ENCODE measurements around the gene PEAK1. TPM values are rescaled to one million over a fixed set of nuclear protein-coding genes. Genes with fewer than 3 reads are reported as not detected.
A peak's percentile ranks its signal among the peaks of the same experiment; 100 is the strongest.

PEAK1 gene
- total and polyA plus RNA-seq, 9 of the 15 experiments (the other 6 are each of a cell fraction or from before 2014, with no cell fraction given): 0.99 to 22.4 (median 10.8) TPM

- Histone ChIP-seq H3K4me2 (ENCODE audit: insufficient read depth, low read length) (no peak overlapping the region), H4K20me1 (replicated peaks; ENCODE audit: control insufficient read depth, insufficient read depth, low read length) (no peaks in the 10 kb centered on the region), H3K27me3 (ENCODE audit: control insufficient read depth in 2 of 2, insufficient read depth in 2 of 2, low read length in 2 of 2) (peaks cover 3 to 26% of the 10 kb centered on the region in 2 experiments; a peak in 3 of 5 replicates), H3K9me1 (ENCODE audit: control insufficient read depth, insufficient read depth, low read length) (no peaks in the 10 kb centered on the region), H3K36me3 (ENCODE audit: control insufficient read depth, insufficient read depth, low read length) (no peaks in the 10 kb centered on the region), H2AFZ (ENCODE audit: low read depth, low read length) (no peak overlapping the region), H3K9me3 (replicated peaks; ENCODE audit: control insufficient read depth, insufficient read depth, low read depth, low read length) (no peaks in the 10 kb centered on the region), H3K9ac (ENCODE audit: insufficient read depth in 1 of 2, low read depth in 2 of 2, low read length in 2 of 2) (0 out of 4 replicates have a peak overlapping the region, but pooled peaks of 1 of the 2 experiments have one; percentile 37), H3K4me1 (replicated peaks in 1 of 2; ENCODE audit: control insufficient read depth in 2 of 2, insufficient read depth in 2 of 2, low read length in 2 of 2) (no peaks in the 10 kb centered on the region), H3K4me3 (no peak overlapping the region), H3K27ac (ENCODE audit: extremely low read depth, low read depth, low read length) (no peak overlapping the region), H3K79me2 (ENCODE audit: control insufficient read depth, insufficient read depth, low read length) (no peaks in the 10 kb centered on the region)
- FAIRE-seq: no peak
- TF ChIP-seq FOXA1 (IDR thresholded peaks at IDR 0.05; ENCODE audit: borderline replicate concordance) (no peak), MEF2A (IDR thresholded peaks at IDR 0.05; ENCODE audit: control insufficient read depth, low read depth, low read length) (no peak), SPI1 (IDR thresholded peaks at IDR 0.05; ENCODE audit: borderline replicate concordance, low read depth, low read length) (peak; percentile 59; the same call in 1 of the 2 replicates), ETV1 (tag; conservative IDR thresholded peaks at IDR 0.05; ENCODE audit: low read depth) (0 out of 2 replicates have a peak, but pooled peaks have one; percentile 12), ATF2 (CRISPR knock-in tag; IDR thresholded peaks at IDR 0.05) (no peak), CTCFL (IDR thresholded peaks at IDR 0.05; ENCODE audit: borderline replicate concordance, insufficient read depth, low read depth, low read length, poor library complexity, severe bottlenecking) (peak; percentile 59), CTCF (IDR thresholded peaks at IDR 0.05 in 2 of 3, conservative IDR thresholded peaks at IDR 0.05 in 1 of 3; ENCODE audit: insufficient read depth in 2 of 3, low read depth in 1 of 3, low read length in 3 of 3) (peak; percentile 50 to 57 (median 55); a peak in 5 of 6 replicates), SP2 (IDR thresholded peaks at IDR 0.05; ENCODE audit: extremely low read depth, low read depth, low read length, poor library complexity, severe bottlenecking) (no peak), KDM1A (IDR thresholded peaks at IDR 0.05) (peak; percentile 62 to 78), RCOR1 (IDR thresholded peaks at IDR 0.05; ENCODE audit: borderline replicate concordance in 1 of 2, low read depth in 2 of 2, low read length in 2 of 2) (peak in 1 of 2 experiments; percentile 59; a peak in 2 of 4 replicates), RAD21 (CRISPR knock-in tag; conservative IDR thresholded peaks at IDR 0.05 in 1 of 2, IDR thresholded peaks at IDR 0.05 in 1 of 2) (peak in 1 of 2 experiments; percentile 28; a peak in 1 of 4 replicates), HDAC1 (IDR thresholded peaks at IDR 0.05) (peak in 1 of 2 experiments; percentile 20; a peak in 1 of 4 replicates)
- CTCF ChIA-PET (ENCODE audit: low intra/inter-chr PET ratio): interaction anchor here (0.5 kb wide), 1 partner anchor 24 kb away, joined by 3 read pairs; no protein-coding TSS in a partner anchor
- in situ Hi-C loops (cut with MboI): no loop called here
- 24% methylated on average over 11 of the region's 11 CpGs for WGBS (ENCODE audit: insufficient coverage, low coverage, missing lambda C conversion rate)
- POLR2A ChIA-PET: interaction anchor here (1.2 kb wide), 1 partner anchor 9 kb away, joined by 3 read pairs; no protein-coding TSS in a partner anchor
- BruUV-seq (replicated peaks): no TSS peak
- peak; percentile 76 for ATAC-seq
- DNase-seq (ENCODE audit: extremely low read depth in 1 of 4, low spot score in 3 of 4): peak in 2 of 4 experiments; percentile 38 to 42
- intact Hi-C loops (cut with micrococcal nuclease): loop anchor here (5.0 kb wide), 1 partner anchor 67 kb away; no protein-coding TSS in a partner anchor
Measured at GRCh38 chr15:77094397-77095030, 325.4 kb downstream of the PEAK1 start.

Data from K562 (cell line).